Right atrium auricular region (tissue), 2 donors: ENCODE measurements around the gene ANKRD61. TPM values are rescaled to one million over a fixed set of nuclear protein-coding genes. Genes with fewer than 3 reads are reported as not detected.
A peak's percentile ranks its signal among the peaks of the same experiment; 100 is the strongest.
"Not testable (repeated sequence)": the region's sequence is repeated elsewhere in the genome, so short reads cannot be mapped to it uniquely, and the experiment has no call there.

Experiments
- DNase-seq: peaks from one replicate; pipeline ENCODE4 v3.0.0-alpha.2; 2019; ENCODE audit warnings: low spot score
- H3K27ac ChIP-seq, 2 donors: fragments of 200-600 bp; sonication (generic); 1 replicate in 1 of 2; 2 replicates in 1 of 2; pipeline ENCODE4 v1.5.1; 2016 to 2019
- H3K27me3 ChIP-seq, 2 donors: fragments of 200-600 bp; sonication (generic); one replicate each; pipeline versions ENCODE4 v1.5.1 to v1.6.0; 2017 to 2019
- H3K36me3 ChIP-seq: fragments of 200-600 bp; sonication (generic); one replicate; pipeline ENCODE4 v1.5.1; 2016
- H3K4me1 ChIP-seq, 2 donors: fragments of 200-600 bp; sonication (generic); one replicate each; pipeline versions ENCODE4 v1.5.1 to v1.6.0; 2017 to 2019
- H3K4me3 ChIP-seq, 2 donors: fragments of 200-600 bp; sonication (generic); 1 replicate in 1 of 2; 2 replicates in 1 of 2; pipeline ENCODE4 v1.5.1; 2017 to 2019; ENCODE audit warnings: mild to moderate bottlenecking in 1 of 2, moderate library complexity in 1 of 2
- H3K9me3 ChIP-seq, 2 donors: fragments of 200-600 bp; sonication (generic); one replicate each; pipeline ENCODE4 v1.5.1; 2019
- total RNA-seq, 2 donors: library from RNA; depleted of rRNA; stranded (reverse); fragments of >200 nt; gene quantifications; one replicate each; pipeline ENCODE4 v1.1.0, GENCODE V29; 2016
- TF ChIP-seq, protein P1 (sequence below), 2 donors: fragments of 200-600 bp; sonication (generic); IDR thresholded peaks; one replicate each; pipeline ENCODE4 v1.5.1; 2019; ENCODE audit warnings: antibody characterized with exemption in 2 of 2

The ANKRD61 gene
- total RNA-seq, result not detected

- Histone ChIP-seq H3K4me1 (peaks cover 0 to 10% of the 10 kb centered on the region in 2 donors), H3K4me3 (no peak within 1 kb of the TSS), H3K27ac (no peak within 1 kb of the TSS), H3K36me3 (peaks cover 51% of the 10 kb centered on the region), H3K27me3 (no peaks in the 10 kb centered on the region), H3K9me3 (no peaks in the 10 kb centered on the region)
- TF ChIP-seq, protein P1, sequence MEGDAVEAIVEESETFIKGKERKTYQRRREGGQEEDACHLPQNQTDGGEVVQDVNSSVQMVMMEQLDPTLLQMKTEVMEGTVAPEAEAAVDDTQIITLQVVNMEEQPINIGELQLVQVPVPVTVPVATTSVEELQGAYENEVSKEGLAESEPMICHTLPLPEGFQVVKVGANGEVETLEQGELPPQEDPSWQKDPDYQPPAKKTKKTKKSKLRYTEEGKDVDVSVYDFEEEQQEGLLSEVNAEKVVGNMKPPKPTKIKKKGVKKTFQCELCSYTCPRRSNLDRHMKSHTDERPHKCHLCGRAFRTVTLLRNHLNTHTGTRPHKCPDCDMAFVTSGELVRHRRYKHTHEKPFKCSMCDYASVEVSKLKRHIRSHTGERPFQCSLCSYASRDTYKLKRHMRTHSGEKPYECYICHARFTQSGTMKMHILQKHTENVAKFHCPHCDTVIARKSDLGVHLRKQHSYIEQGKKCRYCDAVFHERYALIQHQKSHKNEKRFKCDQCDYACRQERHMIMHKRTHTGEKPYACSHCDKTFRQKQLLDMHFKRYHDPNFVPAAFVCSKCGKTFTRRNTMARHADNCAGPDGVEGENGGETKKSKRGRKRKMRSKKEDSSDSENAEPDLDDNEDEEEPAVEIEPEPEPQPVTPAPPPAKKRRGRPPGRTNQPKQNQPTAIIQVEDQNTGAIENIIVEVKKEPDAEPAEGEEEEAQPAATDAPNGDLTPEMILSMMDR (IDR thresholded peaks at IDR 0.05), result no peak
- no peak for DNase-seq
These were observed at the start of gene ANKRD61 for GRCh38 chr7:6030988-6031387. TSS of gene ANKRD61 (plus strand) at chr7:6031376. CDS start at chr7:6031376, 0 bp downstream.

DNA sequence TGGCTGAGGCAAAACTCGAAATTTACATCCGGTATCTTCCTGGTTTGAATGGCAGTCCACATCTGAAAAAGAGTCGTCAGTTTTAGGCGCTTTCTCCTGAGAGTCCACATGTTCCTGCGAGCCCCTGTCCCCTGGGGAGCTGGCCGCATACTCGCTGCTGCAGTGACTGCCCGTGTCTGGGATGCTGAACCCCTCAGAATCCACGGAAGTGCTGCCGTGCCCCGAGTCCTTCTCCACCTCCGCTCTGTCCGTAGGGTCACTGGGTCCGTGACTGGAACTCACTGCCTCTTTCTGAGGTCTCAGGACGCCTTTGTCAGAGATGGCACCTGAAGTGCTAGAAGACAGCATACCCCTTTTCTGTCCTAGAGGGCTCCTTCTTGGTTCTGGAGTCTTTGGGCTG lies 44.1 kb upstream of the ANKRD61 start:
- H3K27ac ChIP-seq, H3K4me3 ChIP-seq, H3K27me3 ChIP-seq, H3K4me1 ChIP-seq, H3K9me3 ChIP-seq, DNase-seq: not testable (repeated sequence)
- H3K36me3 ChIP-seq, result peaks cover 19% of the 10 kb centered on the region

- Histone ChIP-seq H3K9me3 (no peaks in the 10 kb centered on the region), H3K36me3 (peaks cover 43% of the 10 kb centered on the region), H3K4me3 (no peak overlapping the region), H3K27ac (no peak overlapping the region), H3K4me1 (no peaks in the 10 kb centered on the region), H3K27me3 (no peaks in the 10 kb centered on the region)
- TF ChIP-seq, protein P1 (IDR thresholded peaks at IDR 0.05), result peak; percentile 29 to 65
- DNase-seq, result no peak
These were observed 33.9 kb upstream of the ANKRD61 start for GRCh38 chr7:5997210-5997808.

DNA sequence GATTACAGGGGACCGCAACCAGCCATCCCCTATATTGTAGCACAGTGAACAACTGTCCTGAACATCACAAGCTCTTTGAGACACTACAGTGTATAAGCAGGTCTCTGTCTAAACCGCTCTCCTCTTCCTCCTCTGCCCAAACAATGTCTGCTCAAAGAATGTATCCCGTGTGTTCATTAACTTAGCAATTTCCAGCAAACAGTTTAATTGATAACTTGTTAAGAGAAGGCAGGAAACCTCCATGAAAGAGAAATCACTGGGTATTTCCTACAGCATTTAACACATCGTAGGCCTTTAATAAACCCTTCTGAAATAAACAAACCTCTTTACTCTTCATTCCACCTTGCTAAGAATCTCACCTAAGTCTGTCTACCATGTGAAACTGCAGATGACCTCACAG lies 23.8 kb upstream of the ANKRD61 start:
- no peak overlapping the region for H3K4me3 ChIP-seq
- no peak for DNase-seq
- no peak overlapping the region for H3K27ac ChIP-seq
- TF ChIP-seq, protein P1 (IDR thresholded peaks at IDR 0.05), result no peak
- no peaks in the 10 kb centered on the region for H3K9me3 ChIP-seq
- peaks cover 0 to 31% of the 10 kb centered on the region in 2 donors for H3K4me1 ChIP-seq
- H3K36me3 ChIP-seq, result peaks cover 8% of the 10 kb centered on the region
- H3K27me3 ChIP-seq, result no peaks in the 10 kb centered on the region

GRCh38 chr7:6007835-6008590 lies 23.2 kb upstream of the ANKRD61 start:
- not testable (repeated sequence) for H3K9me3 ChIP-seq, H3K36me3 ChIP-seq, DNase-seq, H3K27me3 ChIP-seq
- Histone ChIP-seq H3K4me3 (peak overlapping the region; percentile 73 to 75), H3K4me1 (peaks cover 0 to 31% of the 10 kb centered on the region in 2 donors), H3K27ac (peak overlapping the region; percentile 91 to 97)

DNA sequence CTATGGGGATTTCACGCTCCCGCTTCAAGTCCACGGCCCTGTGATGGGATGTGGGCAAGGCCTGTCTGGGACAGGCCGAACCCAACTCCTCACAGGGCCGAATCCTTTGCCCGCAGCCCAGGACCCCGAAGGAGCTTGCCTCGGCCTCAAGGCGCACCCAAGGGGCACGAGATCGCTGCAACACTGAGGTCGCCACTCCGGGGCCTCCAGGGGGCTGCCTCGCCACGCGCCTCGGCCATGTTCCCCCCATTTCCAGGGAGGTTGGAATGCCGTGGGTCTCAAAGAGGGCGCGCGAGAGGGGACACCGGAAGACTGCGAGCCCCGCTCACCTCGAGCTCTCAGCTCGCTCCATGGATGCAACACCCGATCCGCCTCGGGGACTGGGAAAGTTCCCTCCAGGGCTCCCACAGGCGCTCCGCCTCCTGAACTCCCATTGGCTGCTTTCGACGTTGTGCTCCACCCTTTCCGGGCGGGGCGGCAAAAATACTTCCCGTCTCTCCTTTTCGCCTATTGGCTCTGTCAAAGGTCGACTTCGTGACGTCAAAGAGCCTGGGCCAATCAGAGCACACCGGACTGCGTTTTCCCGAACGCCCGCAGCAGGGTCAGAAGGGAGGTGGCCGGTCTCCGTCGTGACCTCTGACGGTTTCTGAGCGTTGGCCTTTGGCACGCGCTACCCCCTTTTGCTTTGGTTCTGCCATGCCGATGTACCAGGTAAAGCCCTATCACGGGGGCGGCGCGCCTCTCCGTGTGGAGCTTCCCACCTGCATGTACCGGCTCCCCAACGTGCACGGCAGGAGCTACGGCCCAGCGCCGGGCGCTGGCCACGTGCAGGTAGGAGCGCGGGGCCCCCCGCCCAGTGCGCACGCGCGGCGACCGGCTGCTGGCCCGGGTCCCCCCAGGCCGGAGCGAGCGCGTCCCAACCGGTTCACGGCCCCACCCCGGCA lies 22.2 kb upstream of the ANKRD61 start, which contains the start of the genes AIMP2 and PMS2:
Gene AIMP2, plus strand, starts transcription at position 605 of the 944 bp plus-strand sequence. Its CDS starts 92 bp downstream, at position 697.
Gene PMS2, minus strand, starts transcription at position 382 of the 944 bp plus-strand sequence. Its CDS starts 30 bp downstream, at position 352.
- peak; percentile 99 for DNase-seq
- Histone ChIP-seq H3K36me3 (no peaks in the 10 kb centered on the region), H3K9me3 (no peaks in the 10 kb centered on the region), H3K27me3 (no peaks in the 10 kb centered on the region), H3K4me3 (peak within 1 kb of the TSS; percentile 73 to 75), H3K27ac (peak within 1 kb of the TSS; percentile 91 to 97), H3K4me1 (peaks cover 0 to 31% of the 10 kb centered on the region in 2 donors)
- TF ChIP-seq, protein P1 (IDR thresholded peaks at IDR 0.05), result no peak

- DNase-seq, H3K36me3 ChIP-seq, H3K9me3 ChIP-seq, H3K27me3 ChIP-seq, H3K27ac ChIP-seq, H3K4me3 ChIP-seq: not testable (repeated sequence)
- H3K4me1 ChIP-seq, result peaks cover 0 to 37% of the 10 kb centered on the region in 2 donors
These were observed 20.8 kb upstream of the ANKRD61 start for GRCh38 chr7:6010370-6010769.
